Activated T-helper 9 cell treated with anti-CD3 and anti-CD28 coated beads, Interleukin-2, amount 50 U/mL, for 16 hours (primary cell): ENCODE results near the gene RBMX2.

Source experiments
- DNase-seq: peaks from one replicate; pipeline ENCODE4 v3.0.0-alpha.2; 2020; ENCODE audit warnings: low read depth

The RBMX2 gene

DNA sequence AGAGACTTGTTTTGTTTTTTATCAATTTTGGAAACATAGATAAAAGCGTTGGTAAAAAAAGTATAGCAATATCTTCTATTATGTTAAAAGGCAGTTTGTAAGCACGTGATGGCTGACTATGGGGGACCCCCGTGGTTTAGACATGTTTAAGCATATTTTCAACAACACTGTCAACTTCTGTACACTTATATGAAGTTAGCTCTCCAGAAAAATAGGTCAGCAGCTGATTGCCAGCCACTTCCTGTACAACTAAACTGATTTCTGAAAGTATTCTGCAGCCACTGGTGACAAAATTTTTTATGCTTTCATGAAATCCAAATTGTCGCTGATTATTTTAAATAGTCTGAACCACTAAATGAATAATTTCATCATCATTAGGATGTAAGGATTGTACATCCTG, 45.2 kb downstream of the RBMX2 start:
- DNase-seq: no peak
